Lung (tissue), 12 donors: ENCODE measurements around the gene CCDC90B. TPM values are rescaled to one million over a fixed set of nuclear protein-coding genes. Genes with fewer than 3 reads are reported as not detected.

Experiments used
- ATAC-seq: fragments of 200-7000 bp; cut with Tn5 transposase; one replicate; pipeline ENCODE4 v1.9.1; 2020; ENCODE audit warnings: moderate number of reproducible peaks; ENCODE audit not compliant: insufficient read depth, low FRiP score
- DNase-seq, 3 donors: peaks; one replicate each; pipeline ENCODE4 v3.0.0-alpha.2; 2013 to 2017
- H3K27ac ChIP-seq, 2 donors: one replicate each; pipeline ENCODE4 v1.5.1; 2013; ENCODE audit warnings: mild to moderate bottlenecking in 2 of 2, moderate library complexity in 2 of 2, control low read depth in 1 of 2, inconsistent platforms in 1 of 2, low read depth in 1 of 2, low read length in 1 of 2
- H3K27me3 ChIP-seq, 3 donors: one replicate each; pipeline ENCODE4 v1.5.1; 2013; ENCODE audit warnings: low read length in 2 of 3; ENCODE audit not compliant: control insufficient read depth in 3 of 3, insufficient read depth in 3 of 3
- H3K36me3 ChIP-seq, 4 donors: one replicate each; pipeline ENCODE4 v1.5.1; 2013; ENCODE audit warnings: low read length in 4 of 4, mild to moderate bottlenecking in 1 of 4, moderate library complexity in 1 of 4; ENCODE audit not compliant: control insufficient read depth in 4 of 4, insufficient read depth in 4 of 4
- H3K4me1 ChIP-seq, 5 donors: one replicate each; pipeline ENCODE4 v1.5.1; 2013; ENCODE audit warnings: low read length in 5 of 5, mild to moderate bottlenecking in 2 of 5, moderate library complexity in 1 of 5; ENCODE audit not compliant: control insufficient read depth in 5 of 5, insufficient read depth in 5 of 5
- H3K4me3 ChIP-seq: one replicate; pipeline ENCODE4 v1.5.1; 2013; ENCODE audit warnings: mild to moderate bottlenecking, control low read depth, moderate library complexity
- H3K9ac ChIP-seq, 2 donors: one replicate each; pipeline ENCODE4 v1.5.1; 2013; ENCODE audit warnings: low read length in 2 of 2, control low read depth in 1 of 2; ENCODE audit not compliant: insufficient read depth in 1 of 2
- H3K9me3 ChIP-seq, 4 donors: one replicate each; pipeline ENCODE4 v1.5.1; 2013; ENCODE audit warnings: low read length in 3 of 4, mild to moderate bottlenecking in 1 of 4, moderate library complexity in 1 of 4; ENCODE audit not compliant: control insufficient read depth in 4 of 4, insufficient read depth in 3 of 4
- CTCF ChIP-seq: IDR thresholded peaks from 2 replicates; pipeline ENCODE4 v1.5.1; 2012; ENCODE audit warnings: mild to moderate bottlenecking; ENCODE audit errors: control extremely low read depth, extremely low read depth
- WGBS, 2 donors: extraction: QIAGEN DNeasy Blood & Tissue Kit; methylation state at CpG; one replicate each; pipeline ENCODE4 v1.1.7; 2013; 5-methylcytosine and 5-hydroxymethylcytosine counted together
- polyA plus RNA-seq, 2 donors: library from polyadenylated mRNA; stranded (reverse); fragments of 200-250 nt; gene quantifications; one replicate each; pipeline ENCODE4 v1.2.1, GENCODE V29; 2013
- total RNA-seq, 2 donors: library from RNA; depleted of rRNA in 1 of 2; stranded (reverse); fragments of >200 nt in 1 of 2; gene quantifications; one replicate each; pipeline ENCODE4 v1.2.1, GENCODE V29; 2014 to 2021
- donor health status: control.
- donor health status: control.
- donor health status: Bipolar disorder and iron deficiency.
- donor health status: healthy.
- donor health status: DM: yes; HTN: yes; CAD: no.

The CCDC90B gene
- total and polyA plus RNA-seq, 4 donors, result 18.8 to 60.9 (median 21.8) TPM

GRCh38 chr11:83249972-83250593 lies 36.1 kb downstream of the CCDC90B start:
- Histone ChIP-seq H3K27ac (no peak overlapping the region), H3K4me3 (no peak overlapping the region), H3K36me3 (no peaks in the 10 kb centered on the region), H3K27me3 (no peaks in the 10 kb centered on the region), H3K4me1 (no peaks in the 10 kb centered on the region), H3K9me3 (no peaks in the 10 kb centered on the region), H3K9ac (no peak overlapping the region)
- DNase-seq (peak in 2 of 3 donors; percentile 49 to 59), ATAC-seq (peak; percentile 53)
- WGBS, 2 donors, result 11 to 17% methylated on average over 4 of the region's 4 CpGs
- peak; percentile 49 for TF ChIP-seq CTCF

GRCh38 chr11:83249445-83249844 lies 36.7 kb downstream of the CCDC90B start:
- no peaks in the 10 kb centered on the region for H3K4me1 ChIP-seq
- no peaks in the 10 kb centered on the region for H3K36me3 ChIP-seq
- ATAC-seq (no peak), DNase-seq (no peak)
- no peaks in the 10 kb centered on the region for H3K9me3 ChIP-seq
- H3K27ac ChIP-seq, result no peak overlapping the region
- TF ChIP-seq CTCF, result no peak
- H3K9ac ChIP-seq, result no peak overlapping the region
- H3K4me3 ChIP-seq, result no peak overlapping the region
- WGBS, 2 donors, result 94 to 100% methylated on average over 1 of the region's 1 CpG
- no peaks in the 10 kb centered on the region for H3K27me3 ChIP-seq

GRCh38 chr11:83241291-83241946 lies 44.7 kb downstream of the CCDC90B start:
- ATAC-seq (peak; percentile 81), DNase-seq (peak; percentile 30 to 71 (median 53))
- H3K4me3 ChIP-seq, result no peak overlapping the region

More at GRCh38 chr11:83241291-83241946, 44.7 kb downstream of the CCDC90B start:
- H3K4me1 ChIP-seq, result no peaks in the 10 kb centered on the region
- H3K36me3 ChIP-seq, result no peaks in the 10 kb centered on the region
- H3K9me3 ChIP-seq, result no peaks in the 10 kb centered on the region
- H3K9ac ChIP-seq, result no peak overlapping the region
- H3K27ac ChIP-seq, result no peak overlapping the region
- 24 to 36% methylated on average over 5 of the region's 5 CpGs for WGBS, 2 donors
- TF ChIP-seq CTCF, result peak; percentile 31
- H3K27me3 ChIP-seq, result no peaks in the 10 kb centered on the region
